GM12892 (cell line): ENCODE data around the gene ADO.

Experiments
- POLR2A ChIP-seq: IDR thresholded peaks from 2 replicates; pipeline ENCODE4 v1.6.1; 2011; ENCODE audit warnings: low read depth, low read length, control low read depth
- TAF1 ChIP-seq: IDR thresholded peaks from 2 replicates; pipeline ENCODE4 v1.6.1; 2011; ENCODE audit warnings: low read depth, mild to moderate bottlenecking, control low read depth, low read length, borderline replicate concordance

GRCh38 chr10:62755662-62756653 lies 48.6 kb upstream of the ADO start:
- TF ChIP-seq TAF1: no peak
- no peak for TF ChIP-seq POLR2A
